Measurements from ENCODE around the gene ZNF333. TPM values are rescaled to one million over a fixed set of nuclear protein-coding genes. Genes with fewer than 3 reads are reported as not detected.

The ZNF333 gene
- total RNA-seq, 1 donor from 2014 or later, result 17.5 TPM

DNA sequence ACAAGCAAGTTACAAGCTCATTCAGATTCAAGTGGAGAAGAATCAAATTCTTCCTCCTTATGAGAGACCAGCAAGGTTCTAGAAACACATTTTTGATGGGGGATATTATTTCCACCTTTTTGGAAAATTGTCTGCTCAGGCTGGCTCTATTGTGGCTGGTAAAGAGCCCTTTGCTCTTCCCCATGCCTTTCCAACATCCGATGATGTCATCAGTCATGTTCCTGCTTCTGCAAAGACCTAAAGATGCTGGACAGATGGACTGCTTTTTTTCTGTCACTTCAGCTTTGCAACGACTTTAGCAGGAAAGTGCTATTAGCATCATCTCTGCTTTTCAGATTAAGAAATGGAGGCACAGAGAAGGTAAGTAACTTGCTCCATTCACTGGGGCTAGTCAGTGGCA is 19.4 kb upstream of the ZNF333 start:
- TF ChIP-seq, protein P1, sequence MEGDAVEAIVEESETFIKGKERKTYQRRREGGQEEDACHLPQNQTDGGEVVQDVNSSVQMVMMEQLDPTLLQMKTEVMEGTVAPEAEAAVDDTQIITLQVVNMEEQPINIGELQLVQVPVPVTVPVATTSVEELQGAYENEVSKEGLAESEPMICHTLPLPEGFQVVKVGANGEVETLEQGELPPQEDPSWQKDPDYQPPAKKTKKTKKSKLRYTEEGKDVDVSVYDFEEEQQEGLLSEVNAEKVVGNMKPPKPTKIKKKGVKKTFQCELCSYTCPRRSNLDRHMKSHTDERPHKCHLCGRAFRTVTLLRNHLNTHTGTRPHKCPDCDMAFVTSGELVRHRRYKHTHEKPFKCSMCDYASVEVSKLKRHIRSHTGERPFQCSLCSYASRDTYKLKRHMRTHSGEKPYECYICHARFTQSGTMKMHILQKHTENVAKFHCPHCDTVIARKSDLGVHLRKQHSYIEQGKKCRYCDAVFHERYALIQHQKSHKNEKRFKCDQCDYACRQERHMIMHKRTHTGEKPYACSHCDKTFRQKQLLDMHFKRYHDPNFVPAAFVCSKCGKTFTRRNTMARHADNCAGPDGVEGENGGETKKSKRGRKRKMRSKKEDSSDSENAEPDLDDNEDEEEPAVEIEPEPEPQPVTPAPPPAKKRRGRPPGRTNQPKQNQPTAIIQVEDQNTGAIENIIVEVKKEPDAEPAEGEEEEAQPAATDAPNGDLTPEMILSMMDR (IDR thresholded peaks at IDR 0.05; ENCODE audit: unreplicated experiment), result no peak
- Mint-ChIP-seq H3K27me3 (ENCODE audit: unreplicated experiment) (peaks cover 2% of the 10 kb centered on the region), H3K4me3 (ENCODE audit: unreplicated experiment) (no peak overlapping the region), H3K9me3 (ENCODE audit: unreplicated experiment) (peaks cover 13% of the 10 kb centered on the region), H3K4me1 (ENCODE audit: unreplicated experiment) (no peaks in the 10 kb centered on the region), H3K27ac (ENCODE audit: unreplicated experiment) (no peak overlapping the region), H3K36me3 (ENCODE audit: low read depth, unreplicated experiment) (no peaks in the 10 kb centered on the region)
- no peak for DNase-seq (ENCODE audit: low spot score)

DNA sequence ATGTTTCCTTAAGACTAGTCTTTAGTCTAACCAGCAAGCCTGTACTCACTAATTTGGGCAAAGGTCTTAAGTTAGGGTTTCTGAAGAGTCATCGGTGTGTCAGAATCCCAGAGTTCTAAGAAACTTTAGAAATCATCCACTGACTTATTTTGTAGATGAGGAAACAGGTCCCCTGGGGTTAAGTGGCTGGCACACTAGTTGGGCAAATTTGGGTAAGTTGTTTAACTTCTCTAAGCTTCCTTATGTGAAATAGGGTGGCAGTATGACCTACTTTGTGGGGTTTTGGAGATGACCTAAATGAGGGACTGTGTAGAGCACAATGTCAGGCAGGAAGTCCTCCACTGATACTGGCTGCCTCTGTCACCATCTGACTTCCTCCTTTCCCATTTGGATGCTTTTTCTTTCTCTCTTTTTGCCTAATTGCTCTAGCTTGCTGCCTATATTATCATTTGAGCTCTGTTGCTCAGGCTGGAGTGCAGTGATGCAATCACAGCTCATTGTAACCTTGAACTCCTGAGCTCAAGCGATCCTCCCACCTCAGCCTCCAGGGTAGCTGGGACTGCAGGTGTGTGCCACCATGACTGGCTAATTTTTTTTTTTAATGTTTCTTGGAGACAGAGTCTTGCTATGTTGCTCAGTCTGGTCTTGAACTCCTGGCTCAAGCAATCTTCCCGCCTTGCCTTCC is 17.5 kb upstream of the ZNF333 start:
- H3K27ac Mint-ChIP-seq (ENCODE audit: unreplicated experiment), result no peak overlapping the region
- DNase-seq (ENCODE audit: low spot score), result no peak
- H3K4me1 Mint-ChIP-seq (ENCODE audit: unreplicated experiment), result no peaks in the 10 kb centered on the region
- no peaks in the 10 kb centered on the region for H3K36me3 Mint-ChIP-seq (ENCODE audit: low read depth, unreplicated experiment)
- H3K27me3 Mint-ChIP-seq (ENCODE audit: unreplicated experiment), result peaks cover under 1% of the 10 kb centered on the region
- H3K9me3 Mint-ChIP-seq (ENCODE audit: unreplicated experiment), result peaks cover 6% of the 10 kb centered on the region
- TF ChIP-seq, protein P1 (IDR thresholded peaks at IDR 0.05; ENCODE audit: unreplicated experiment), result no peak
- no peak overlapping the region for H3K4me3 Mint-ChIP-seq (ENCODE audit: unreplicated experiment)

DNA sequence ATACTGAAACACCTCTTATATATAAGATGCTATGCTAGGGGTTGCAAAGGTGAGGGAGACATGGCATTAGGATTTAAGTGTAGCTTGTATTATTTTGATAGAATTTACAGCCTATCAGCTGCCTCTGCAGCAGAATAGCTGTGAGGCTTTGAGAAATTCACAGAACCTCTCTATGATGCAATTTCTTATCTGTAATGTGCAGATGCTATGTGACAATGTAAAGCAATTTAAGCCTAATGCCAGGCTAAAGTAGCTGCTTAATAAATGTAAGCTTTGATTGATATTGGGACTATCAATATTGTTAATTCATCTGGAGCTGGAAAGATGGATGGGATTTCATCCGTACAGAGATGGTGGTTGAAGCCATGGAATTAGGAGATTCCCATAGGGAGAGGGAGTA is 16.8 kb upstream of the ZNF333 start:
- no peak for DNase-seq (ENCODE audit: low spot score)
- H3K4me1 Mint-ChIP-seq (ENCODE audit: unreplicated experiment), result no peaks in the 10 kb centered on the region
- H3K36me3 Mint-ChIP-seq (ENCODE audit: low read depth, unreplicated experiment), result no peaks in the 10 kb centered on the region
- TF ChIP-seq, protein P1 (IDR thresholded peaks at IDR 0.05; ENCODE audit: unreplicated experiment), result no peak
- no peak overlapping the region for H3K27ac Mint-ChIP-seq (ENCODE audit: unreplicated experiment)
- no peaks in the 10 kb centered on the region for H3K27me3 Mint-ChIP-seq (ENCODE audit: unreplicated experiment)
- H3K9me3 Mint-ChIP-seq (ENCODE audit: unreplicated experiment), result peaks cover 6% of the 10 kb centered on the region
- no peak overlapping the region for H3K4me3 Mint-ChIP-seq (ENCODE audit: unreplicated experiment)

DNA sequence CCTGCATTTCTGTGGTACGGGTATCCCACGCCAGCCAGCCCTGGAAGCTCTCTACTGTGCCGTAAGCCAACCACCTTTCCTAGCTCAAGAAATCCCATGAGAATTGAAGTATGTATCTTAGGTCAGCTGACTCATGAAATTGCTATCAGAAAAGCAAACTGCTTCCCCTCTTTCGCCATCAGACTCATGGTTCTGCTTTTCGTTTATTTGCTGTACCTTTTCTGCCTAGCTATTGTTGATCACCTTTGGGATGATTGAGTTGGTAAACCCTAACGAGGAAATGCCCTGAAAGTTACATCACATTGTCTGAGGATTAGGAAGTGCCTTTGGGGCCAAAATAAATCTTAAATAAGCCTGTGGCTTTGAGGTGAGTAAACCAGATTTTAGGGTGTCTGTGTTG is 15.1 kb upstream of the ZNF333 start, which contains the start of gene ADGRE3:
Gene ADGRE3 (minus strand): TSS at position 81 of the 400 bp plus-strand sequence. CDS start 74 bp downstream, at position 7.
- H3K27ac Mint-ChIP-seq (ENCODE audit: unreplicated experiment), result no peak within 1 kb of the TSS
- H3K36me3 Mint-ChIP-seq (ENCODE audit: low read depth, unreplicated experiment), result no peaks in the 10 kb centered on the region
- H3K9me3 Mint-ChIP-seq (ENCODE audit: unreplicated experiment), result peaks cover 6% of the 10 kb centered on the region
- H3K4me3 Mint-ChIP-seq (ENCODE audit: unreplicated experiment), result no peak within 1 kb of the TSS
- TF ChIP-seq, protein P1 (IDR thresholded peaks at IDR 0.05; ENCODE audit: unreplicated experiment), result no peak
- no peak for DNase-seq (ENCODE audit: low spot score)
- no peaks in the 10 kb centered on the region for H3K4me1 Mint-ChIP-seq (ENCODE audit: unreplicated experiment)
- H3K27me3 Mint-ChIP-seq (ENCODE audit: unreplicated experiment), result no peaks in the 10 kb centered on the region

DNA sequence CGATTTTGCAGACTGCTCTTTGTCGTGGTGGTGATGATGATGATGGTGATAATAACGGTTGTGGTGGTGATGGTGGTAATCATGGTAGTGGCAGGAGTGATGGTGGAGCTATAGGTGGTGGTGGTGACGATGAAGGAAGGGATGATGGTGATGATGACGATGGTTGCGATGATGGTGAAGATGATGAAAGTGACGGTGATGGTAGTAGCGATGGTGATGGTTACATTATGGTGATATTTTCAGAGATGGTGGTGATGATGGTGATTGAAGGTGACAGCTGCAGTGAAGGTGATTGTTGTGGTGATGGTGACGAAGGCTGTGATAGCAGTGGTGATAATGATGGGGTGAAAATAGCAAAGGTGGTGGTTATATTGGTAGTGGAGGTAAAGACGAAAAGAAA is 13.1 kb upstream of the ZNF333 start:
- TF ChIP-seq, protein P1 (IDR thresholded peaks at IDR 0.05; ENCODE audit: unreplicated experiment), result no peak
- Mint-ChIP-seq H3K36me3 (ENCODE audit: low read depth, unreplicated experiment) (peaks cover 3% of the 10 kb centered on the region), H3K27ac (ENCODE audit: unreplicated experiment) (no peak overlapping the region)

More for the DNA sequence above, 13.1 kb upstream of the ZNF333 start:
- Mint-ChIP-seq H3K27me3 (ENCODE audit: unreplicated experiment) (no peaks in the 10 kb centered on the region), H3K4me1 (ENCODE audit: unreplicated experiment) (no peaks in the 10 kb centered on the region), H3K4me3 (ENCODE audit: unreplicated experiment) (no peak overlapping the region), H3K9me3 (ENCODE audit: unreplicated experiment) (no peaks in the 10 kb centered on the region)
- DNase-seq (ENCODE audit: low spot score), result no peak
